ENCODE data around the gene ADAMTS20.

- TF ChIP-seq CTCF (IDR thresholded peaks at IDR 0.05) (no peak), REST (IDR thresholded peaks at IDR 0.05; ENCODE audit: insufficient read depth in 1 of 2, low read depth in 2 of 2, low read length in 1 of 2) (no peak)
Observed at GRCh38 chr12:43331935-43332334, 220.1 kb downstream of the ADAMTS20 start.
